Muscle of arm (tissue), 12 donors: ENCODE measurements around the gene COL5A2. TPM values are rescaled to one million over a fixed set of nuclear protein-coding genes. Genes with fewer than 3 reads are reported as not detected.

Experiments
- DNase-seq: peaks from one replicate; pipeline ENCODE4 v3.0.0-alpha.2; 2013
- polyA plus RNA-seq, 12 donors: library from polyadenylated mRNA; unstranded; fragments of 120-200 nt; gene quantifications; one replicate each; pipeline ENCODE4 v1.2.1, GENCODE V29; 2013; ENCODE audit not compliant: insufficient read length in 12 of 12

COL5A2 gene
- polyA plus RNA-seq, 12 donors: 283 to 950 (median 411) TPM

- no peak for DNase-seq
Measured at GRCh38 chr2:189010536-189010935, 169.0 kb downstream of the COL5A2 start.

- DNase-seq: no peak
Measured at GRCh38 chr2:189008555-189009262, 170.9 kb downstream of the COL5A2 start.

GRCh38 chr2:189002079-189002478, 177.5 kb downstream of the COL5A2 start:
- DNase-seq: no peak

GRCh38 chr2:189000221-189000620, 179.3 kb downstream of the COL5A2 start:
- no peak for DNase-seq

- DNase-seq: no peak
Measured at GRCh38 chr2:188997263-188997662, 182.3 kb downstream of the COL5A2 start.

- no peak for DNase-seq
Measured at GRCh38 chr2:188993247-188993646, 186.3 kb downstream of the COL5A2 start.

- DNase-seq: no peak
Measured at GRCh38 chr2:188986839-188987238, 192.7 kb downstream of the COL5A2 start.

GRCh38 chr2:188984680-188985079, 194.9 kb downstream of the COL5A2 start:
- DNase-seq: no peak

- no peak for DNase-seq
Measured at GRCh38 chr2:188984065-188984491, 195.5 kb downstream of the COL5A2 start.

GRCh38 chr2:188983427-188984064, 196.0 kb downstream of the COL5A2 start:
- no peak for DNase-seq

Other genes with a start within 250 kb of the COL5A2 start
- over 10,000 TPM in 1 of 12 donors, 1,000 to 10,000 TPM in 11; 1,239 to 13,401 (median 5,997) TPM for gene COL3A1, start 205.4 kb downstream of the COL5A2 start, polyA plus RNA-seq